ENCODE data around the gene TMEM14C.

DNA sequence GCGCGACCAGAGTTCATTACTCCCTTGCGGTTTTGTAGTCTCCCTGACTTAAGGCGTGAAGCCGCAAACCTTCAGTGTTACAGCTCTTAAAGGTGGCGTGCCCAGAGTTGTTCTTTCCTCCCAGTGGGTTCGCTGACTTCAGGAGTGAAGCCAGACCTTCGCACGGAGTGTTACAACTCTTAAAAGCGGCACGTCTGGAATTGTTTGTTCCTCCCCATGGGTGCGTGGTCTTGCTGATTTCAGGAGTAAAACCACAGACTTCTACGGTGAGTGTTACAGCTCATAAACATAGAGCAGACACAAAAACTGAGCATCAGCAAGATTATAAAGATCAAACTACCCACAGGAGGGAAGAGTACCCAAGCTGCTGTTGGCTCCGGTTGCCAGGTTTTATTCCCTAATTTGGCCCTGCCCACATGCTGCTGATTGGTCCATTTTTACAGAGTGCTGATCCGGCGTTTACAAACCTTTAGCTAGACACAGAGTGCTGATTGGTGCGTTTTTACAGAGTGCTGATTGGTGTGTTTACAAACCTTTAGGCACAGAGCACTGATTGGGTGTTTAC is 10.4 kb downstream of the TMEM14C start:
- TF ChIP-seq, protein P1, sequence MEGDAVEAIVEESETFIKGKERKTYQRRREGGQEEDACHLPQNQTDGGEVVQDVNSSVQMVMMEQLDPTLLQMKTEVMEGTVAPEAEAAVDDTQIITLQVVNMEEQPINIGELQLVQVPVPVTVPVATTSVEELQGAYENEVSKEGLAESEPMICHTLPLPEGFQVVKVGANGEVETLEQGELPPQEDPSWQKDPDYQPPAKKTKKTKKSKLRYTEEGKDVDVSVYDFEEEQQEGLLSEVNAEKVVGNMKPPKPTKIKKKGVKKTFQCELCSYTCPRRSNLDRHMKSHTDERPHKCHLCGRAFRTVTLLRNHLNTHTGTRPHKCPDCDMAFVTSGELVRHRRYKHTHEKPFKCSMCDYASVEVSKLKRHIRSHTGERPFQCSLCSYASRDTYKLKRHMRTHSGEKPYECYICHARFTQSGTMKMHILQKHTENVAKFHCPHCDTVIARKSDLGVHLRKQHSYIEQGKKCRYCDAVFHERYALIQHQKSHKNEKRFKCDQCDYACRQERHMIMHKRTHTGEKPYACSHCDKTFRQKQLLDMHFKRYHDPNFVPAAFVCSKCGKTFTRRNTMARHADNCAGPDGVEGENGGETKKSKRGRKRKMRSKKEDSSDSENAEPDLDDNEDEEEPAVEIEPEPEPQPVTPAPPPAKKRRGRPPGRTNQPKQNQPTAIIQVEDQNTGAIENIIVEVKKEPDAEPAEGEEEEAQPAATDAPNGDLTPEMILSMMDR (optimal IDR thresholded peaks at IDR 0.05 in 1 of 3, IDR thresholded peaks at IDR 0.05 in 1 of 3, conservative IDR thresholded peaks at IDR 0.05 in 1 of 3; ENCODE audit: extremely low read depth in 1 of 3, insufficient read depth in 2 of 3, low read length in 3 of 3) = no peak
- TF ChIP-seq EZH2 (IDR thresholded peaks at IDR 0.05; ENCODE audit: low read length) = no peak

Data from keratinocyte (primary cell).